HL-60 (cell line): ENCODE results near the gene ATP5F1C.

Source experiments
- POLR2AphosphoS5 ChIP-seq: IDR thresholded peaks from 2 replicates; pipeline ENCODE4 v1.6.1; 2012; ENCODE audit warnings: low read depth
- SPI1 ChIP-seq: IDR thresholded peaks from 2 replicates; pipeline ENCODE4 v1.6.1; 2012; ENCODE audit warnings: low read depth, mild to moderate bottlenecking, borderline replicate concordance
- TF ChIP-seq, protein P1 (sequence below): IDR thresholded peaks from one replicate; pipeline ENCODE4 v1.5.1; 2011; ENCODE audit warnings: low read length, control low read depth, inconsistent platforms; ENCODE audit not compliant: insufficient read depth
- TF ChIP-seq, protein P2 (sequence below): IDR thresholded peaks from 2 replicates; pipeline ENCODE4 v1.6.1; 2012; ENCODE audit warnings: low read depth; ENCODE audit not compliant: insufficient replicate concordance

DNA sequence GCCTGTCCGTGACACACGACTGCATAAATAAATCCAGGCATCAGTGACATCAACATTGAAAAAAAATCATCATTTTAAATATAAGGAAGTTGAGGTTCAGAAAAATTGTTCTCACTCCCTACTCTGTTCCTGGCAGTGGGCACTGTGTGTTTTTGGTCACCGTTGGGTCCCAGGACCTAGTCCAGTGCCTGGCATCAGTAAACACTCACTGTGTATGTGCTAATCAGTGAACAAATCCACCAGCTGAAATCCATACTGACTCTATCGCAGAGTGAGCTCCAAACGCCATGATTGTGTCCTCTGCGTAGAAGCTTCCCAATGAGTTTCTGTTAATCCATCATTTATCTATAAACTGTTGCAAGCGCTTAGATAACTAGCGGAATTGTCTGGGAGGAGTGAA is 43.7 kb upstream of the ATP5F1C start:
- TF ChIP-seq, protein P1, sequence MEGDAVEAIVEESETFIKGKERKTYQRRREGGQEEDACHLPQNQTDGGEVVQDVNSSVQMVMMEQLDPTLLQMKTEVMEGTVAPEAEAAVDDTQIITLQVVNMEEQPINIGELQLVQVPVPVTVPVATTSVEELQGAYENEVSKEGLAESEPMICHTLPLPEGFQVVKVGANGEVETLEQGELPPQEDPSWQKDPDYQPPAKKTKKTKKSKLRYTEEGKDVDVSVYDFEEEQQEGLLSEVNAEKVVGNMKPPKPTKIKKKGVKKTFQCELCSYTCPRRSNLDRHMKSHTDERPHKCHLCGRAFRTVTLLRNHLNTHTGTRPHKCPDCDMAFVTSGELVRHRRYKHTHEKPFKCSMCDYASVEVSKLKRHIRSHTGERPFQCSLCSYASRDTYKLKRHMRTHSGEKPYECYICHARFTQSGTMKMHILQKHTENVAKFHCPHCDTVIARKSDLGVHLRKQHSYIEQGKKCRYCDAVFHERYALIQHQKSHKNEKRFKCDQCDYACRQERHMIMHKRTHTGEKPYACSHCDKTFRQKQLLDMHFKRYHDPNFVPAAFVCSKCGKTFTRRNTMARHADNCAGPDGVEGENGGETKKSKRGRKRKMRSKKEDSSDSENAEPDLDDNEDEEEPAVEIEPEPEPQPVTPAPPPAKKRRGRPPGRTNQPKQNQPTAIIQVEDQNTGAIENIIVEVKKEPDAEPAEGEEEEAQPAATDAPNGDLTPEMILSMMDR = no peak
- TF ChIP-seq SPI1 = no peak
- TF ChIP-seq POLR2AphosphoS5 = no peak
- TF ChIP-seq, protein P2, sequence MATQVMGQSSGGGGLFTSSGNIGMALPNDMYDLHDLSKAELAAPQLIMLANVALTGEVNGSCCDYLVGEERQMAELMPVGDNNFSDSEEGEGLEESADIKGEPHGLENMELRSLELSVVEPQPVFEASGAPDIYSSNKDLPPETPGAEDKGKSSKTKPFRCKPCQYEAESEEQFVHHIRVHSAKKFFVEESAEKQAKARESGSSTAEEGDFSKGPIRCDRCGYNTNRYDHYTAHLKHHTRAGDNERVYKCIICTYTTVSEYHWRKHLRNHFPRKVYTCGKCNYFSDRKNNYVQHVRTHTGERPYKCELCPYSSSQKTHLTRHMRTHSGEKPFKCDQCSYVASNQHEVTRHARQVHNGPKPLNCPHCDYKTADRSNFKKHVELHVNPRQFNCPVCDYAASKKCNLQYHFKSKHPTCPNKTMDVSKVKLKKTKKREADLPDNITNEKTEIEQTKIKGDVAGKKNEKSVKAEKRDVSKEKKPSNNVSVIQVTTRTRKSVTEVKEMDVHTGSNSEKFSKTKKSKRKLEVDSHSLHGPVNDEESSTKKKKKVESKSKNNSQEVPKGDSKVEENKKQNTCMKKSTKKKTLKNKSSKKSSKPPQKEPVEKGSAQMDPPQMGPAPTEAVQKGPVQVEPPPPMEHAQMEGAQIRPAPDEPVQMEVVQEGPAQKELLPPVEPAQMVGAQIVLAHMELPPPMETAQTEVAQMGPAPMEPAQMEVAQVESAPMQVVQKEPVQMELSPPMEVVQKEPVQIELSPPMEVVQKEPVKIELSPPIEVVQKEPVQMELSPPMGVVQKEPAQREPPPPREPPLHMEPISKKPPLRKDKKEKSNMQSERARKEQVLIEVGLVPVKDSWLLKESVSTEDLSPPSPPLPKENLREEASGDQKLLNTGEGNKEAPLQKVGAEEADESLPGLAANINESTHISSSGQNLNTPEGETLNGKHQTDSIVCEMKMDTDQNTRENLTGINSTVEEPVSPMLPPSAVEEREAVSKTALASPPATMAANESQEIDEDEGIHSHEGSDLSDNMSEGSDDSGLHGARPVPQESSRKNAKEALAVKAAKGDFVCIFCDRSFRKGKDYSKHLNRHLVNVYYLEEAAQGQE = no peak
